ENCODE results near the gene SLC16A3.

Gene SLC16A3

GRCh38 chr17:82287013-82287867, 58.4 kb downstream of the SLC16A3 start:
- no peak for DNase-seq (ENCODE audit: low read depth)

- DNase-seq (ENCODE audit: low read depth) = no peak
These were observed 59.3 kb downstream of the SLC16A3 start for GRCh38 chr17:82287868-82288801.

All from activated gamma-delta T cell treated with anti-CD3 and anti-CD28 coated beads, Interleukin-2, amount 50 U/mL, for 16 hours (primary cell).